Measurements from ENCODE around the gene SLC38A7. TPM values are rescaled to one million over a fixed set of nuclear protein-coding genes. Genes with fewer than 3 reads are reported as not detected.

SLC38A7 gene
- polyA plus RNA-seq, 3 donors, result 5.1 to 23.4 (median 7.4) TPM

- Histone ChIP-seq H3K9me3 (replicated peaks in 1 of 2; ENCODE audit: control insufficient read depth in 1 of 2, insufficient read depth in 1 of 2, low read length in 2 of 2) (no peaks in the 10 kb centered on the region), H2AFZ (ENCODE audit: insufficient read depth, low read depth, low read length, poor library complexity, severe bottlenecking) (peak overlapping the region; percentile 87), H3K27ac (ENCODE audit: low read depth in 1 of 2, low read length in 2 of 2) (peak overlapping the region; percentile 93 to 98), H3K36me3 (replicated peaks in 1 of 2; ENCODE audit: control insufficient read depth in 1 of 2, insufficient read depth in 2 of 2, low read length in 2 of 2) (peaks cover 10 to 11% of the 10 kb centered on the region in 2 donors), H3K4me3 (replicated peaks in 1 of 3; ENCODE audit: low read depth in 2 of 3, low read length in 3 of 3) (peak overlapping the region; percentile 73 to 99 (median 83)), H3K27me3 (ENCODE audit: control insufficient read depth in 2 of 2, insufficient read depth in 2 of 2, low read length in 2 of 2) (no peaks in the 10 kb centered on the region), H3K4me2 (replicated peaks; ENCODE audit: extremely low read depth, low read length, poor library complexity, severe bottlenecking) (peak overlapping the region; percentile 92), H3K4me1 (ENCODE audit: control insufficient read depth in 1 of 2, insufficient read depth in 2 of 2, low read length in 2 of 2) (peaks cover 17 to 32% of the 10 kb centered on the region in 2 donors), H4K20me1 (ENCODE audit: insufficient read depth, low read length) (peaks cover 50% of the 10 kb centered on the region), H3K9ac (ENCODE audit: insufficient read depth, low read length, poor library complexity, severe bottlenecking) (peak overlapping the region; percentile 99), H3K79me2 (ENCODE audit: insufficient read depth, low read length) (peaks cover 56% of the 10 kb centered on the region)
- Mint-ChIP-seq H3K27ac (peak overlapping the region; percentile 99 to 100 (median 100)), H3K4me1 (peaks cover 19% of the 10 kb centered on the region), H3K36me3 (peaks cover 7 to 14% of the 10 kb centered on the region in 2 donors), H3K27me3 (ENCODE audit: low read depth in 3 of 3) (no peaks in the 10 kb centered on the region), H3K9me3 (peaks cover 0 to 2% (median 0%) of the 10 kb centered on the region in 7 donors), H3K4me3 (peak overlapping the region; percentile 99)
- intact Hi-C loops (cut with micrococcal nuclease), result loop anchor here (5.0 to 10.0 kb wide), 2 partner anchors 112 to 114 kb away; partner anchors contain the start of gene SETD6 (in 2 of the 2)
- peak; percentile 36 to 57 (median 39) for DNase-seq
- under 1% methylated on average over 47 of the region's 53 CpGs for WGBS (ENCODE audit: insufficient coverage)
- TF ChIP-seq CTCF (IDR thresholded peaks at IDR 0.05), result no peak
These were observed 55.5 kb downstream of the SLC38A7 start for GRCh38 chr16:58628845-58629732.

DNA sequence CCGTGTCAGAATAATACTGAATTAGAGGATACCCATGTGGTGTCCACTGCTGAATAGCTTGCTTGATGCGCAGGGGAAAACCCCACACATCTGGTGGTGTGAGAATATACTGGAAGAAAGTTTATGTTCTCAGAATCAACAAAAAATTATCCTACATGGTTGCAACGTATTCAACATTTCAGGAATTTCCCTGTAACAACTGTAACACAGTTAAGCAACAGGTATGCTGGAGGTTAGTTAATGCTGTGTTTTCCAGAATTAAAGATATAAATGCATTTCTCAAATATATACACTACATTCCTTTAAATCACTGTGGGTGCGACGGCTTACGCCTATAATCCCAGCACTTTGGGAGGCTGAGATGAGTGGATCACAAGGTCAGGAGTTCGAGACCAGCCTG is 60.4 kb downstream of the SLC38A7 start:
- H3K4me3 Mint-ChIP-seq, result no peak overlapping the region
- no peaks in the 10 kb centered on the region for H3K27me3 Mint-ChIP-seq (ENCODE audit: low read depth in 3 of 3)
- H3K79me2 ChIP-seq (ENCODE audit: insufficient read depth, low read length), result peaks cover 100% of the 10 kb centered on the region
- peaks cover 0 to 2% (median 0%) of the 10 kb centered on the region in 7 donors for H3K9me3 Mint-ChIP-seq
- H3K27me3 ChIP-seq (ENCODE audit: control insufficient read depth in 2 of 2, insufficient read depth in 2 of 2, low read length in 2 of 2), result no peaks in the 10 kb centered on the region
- peaks cover 36 to 59% of the 10 kb centered on the region in 2 donors for H3K36me3 ChIP-seq (replicated peaks in 1 of 2; ENCODE audit: control insufficient read depth in 1 of 2, insufficient read depth in 2 of 2, low read length in 2 of 2)
- TF ChIP-seq CTCF (IDR thresholded peaks at IDR 0.05), result no peak
- no peaks in the 10 kb centered on the region for H3K9me3 ChIP-seq (replicated peaks in 1 of 2; ENCODE audit: control insufficient read depth in 1 of 2, insufficient read depth in 1 of 2, low read length in 2 of 2)
- peaks cover 99% of the 10 kb centered on the region for H4K20me1 ChIP-seq (ENCODE audit: insufficient read depth, low read length)
- peaks cover 16% of the 10 kb centered on the region for H3K4me1 Mint-ChIP-seq
- H3K27ac Mint-ChIP-seq, result peak overlapping the region in 4 of 7 donors; percentile 11 to 48 (median 39)
- WGBS (ENCODE audit: insufficient coverage), result no CpG with 5 or more reads among the region's 7 CpGs
- no peak overlapping the region for H3K9ac ChIP-seq (ENCODE audit: insufficient read depth, low read length, poor library complexity, severe bottlenecking)
- H3K4me1 ChIP-seq (ENCODE audit: control insufficient read depth in 1 of 2, insufficient read depth in 2 of 2, low read length in 2 of 2), result peaks cover 14 to 22% of the 10 kb centered on the region in 2 donors
- no peak overlapping the region for H2AFZ ChIP-seq (ENCODE audit: insufficient read depth, low read depth, low read length, poor library complexity, severe bottlenecking)
- intact Hi-C loops (cut with micrococcal nuclease), result loop anchor here in 1 of 2 donors (10.0 kb wide), 1 partner anchor 109 kb away; the partner anchor contains the start of gene SETD6
- peaks cover 36 to 62% of the 10 kb centered on the region in 2 donors for H3K36me3 Mint-ChIP-seq
- no peak overlapping the region for H3K4me3 ChIP-seq (replicated peaks in 1 of 3; ENCODE audit: low read depth in 2 of 3, low read length in 3 of 3)
- DNase-seq, result no peak
- no peak overlapping the region for H3K27ac ChIP-seq (ENCODE audit: low read depth in 1 of 2, low read length in 2 of 2)
- H3K4me2 ChIP-seq (replicated peaks; ENCODE audit: extremely low read depth, low read length, poor library complexity, severe bottlenecking), result no peak overlapping the region

Measured in CD14-positive monocyte (primary cell).